ENCODE measurements around the gene RIC8B. TPM values are rescaled to one million over a fixed set of nuclear protein-coding genes. Genes with fewer than 3 reads are reported as not detected.

Gene RIC8B
- total RNA-seq, 4 donors from 2014 or later, result 15.1 to 24.9 (median 21.6) TPM

- peaks cover 0 to 21% (median 0%) of the 10 kb centered on the region in 3 donors for H3K36me3 ChIP-seq
- TF ChIP-seq POLR2A (IDR thresholded peaks at IDR 0.05) (no peak), EP300 (IDR thresholded peaks at IDR 0.05) (no peak)
- TF ChIP-seq, protein P1, sequence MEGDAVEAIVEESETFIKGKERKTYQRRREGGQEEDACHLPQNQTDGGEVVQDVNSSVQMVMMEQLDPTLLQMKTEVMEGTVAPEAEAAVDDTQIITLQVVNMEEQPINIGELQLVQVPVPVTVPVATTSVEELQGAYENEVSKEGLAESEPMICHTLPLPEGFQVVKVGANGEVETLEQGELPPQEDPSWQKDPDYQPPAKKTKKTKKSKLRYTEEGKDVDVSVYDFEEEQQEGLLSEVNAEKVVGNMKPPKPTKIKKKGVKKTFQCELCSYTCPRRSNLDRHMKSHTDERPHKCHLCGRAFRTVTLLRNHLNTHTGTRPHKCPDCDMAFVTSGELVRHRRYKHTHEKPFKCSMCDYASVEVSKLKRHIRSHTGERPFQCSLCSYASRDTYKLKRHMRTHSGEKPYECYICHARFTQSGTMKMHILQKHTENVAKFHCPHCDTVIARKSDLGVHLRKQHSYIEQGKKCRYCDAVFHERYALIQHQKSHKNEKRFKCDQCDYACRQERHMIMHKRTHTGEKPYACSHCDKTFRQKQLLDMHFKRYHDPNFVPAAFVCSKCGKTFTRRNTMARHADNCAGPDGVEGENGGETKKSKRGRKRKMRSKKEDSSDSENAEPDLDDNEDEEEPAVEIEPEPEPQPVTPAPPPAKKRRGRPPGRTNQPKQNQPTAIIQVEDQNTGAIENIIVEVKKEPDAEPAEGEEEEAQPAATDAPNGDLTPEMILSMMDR (IDR thresholded peaks at IDR 0.05), result no peak
- H3K27me3 ChIP-seq, result no peaks in the 10 kb centered on the region
- no peak for DNase-seq (ENCODE audit: low spot score in 2 of 2)
- no peaks in the 10 kb centered on the region for H3K9me3 ChIP-seq
- WGBS, 2 donors, result 63 to 77% methylated on average over 1 of the region's 1 CpG
- H3K4me1 ChIP-seq, result peaks cover 0 to 20% (median 0%) of the 10 kb centered on the region in 4 donors
- H3K27ac ChIP-seq, result peak overlapping the region in 2 of 4 donors; percentile 27 to 58
- H3K4me3 ChIP-seq, result no peak overlapping the region
Observed at GRCh38 chr12:106782619-106783018, 8.1 kb downstream of the RIC8B start.

GRCh38 chr12:106783515-106783914 lies 9.0 kb downstream of the RIC8B start:
- H3K36me3 ChIP-seq, result peaks cover 0 to 27% (median 0%) of the 10 kb centered on the region in 3 donors
- DNase-seq (ENCODE audit: low spot score in 2 of 2), result no peak
- no peak overlapping the region for H3K4me3 ChIP-seq
- no peaks in the 10 kb centered on the region for H3K9me3 ChIP-seq
- H3K4me1 ChIP-seq, result peaks cover 0 to 20% (median 0%) of the 10 kb centered on the region in 4 donors
- TF ChIP-seq POLR2A (IDR thresholded peaks at IDR 0.05) (no peak), EP300 (IDR thresholded peaks at IDR 0.05) (no peak)
- TF ChIP-seq, protein P1 (IDR thresholded peaks at IDR 0.05), result no peak
- H3K27ac ChIP-seq, result peak overlapping the region in 1 of 4 donors; percentile 58
- H3K27me3 ChIP-seq, result no peaks in the 10 kb centered on the region
- WGBS, 2 donors, result 59 to 60% methylated on average over 5 of the region's 5 CpGs

- TF ChIP-seq EP300 (IDR thresholded peaks at IDR 0.05) (no peak), POLR2A (IDR thresholded peaks at IDR 0.05) (no peak)
- TF ChIP-seq, protein P1 (IDR thresholded peaks at IDR 0.05), result no peak
- peaks cover 0 to 37% (median 0%) of the 10 kb centered on the region in 3 donors for H3K36me3 ChIP-seq
- no peak overlapping the region for H3K27ac ChIP-seq
- H3K9me3 ChIP-seq, result no peaks in the 10 kb centered on the region
- H3K4me3 ChIP-seq, result no peak overlapping the region
- WGBS, 2 donors, result 92 to 98% methylated on average over 2 of the region's 2 CpGs
- H3K4me1 ChIP-seq, result peaks cover 0 to 9% (median 0%) of the 10 kb centered on the region in 4 donors
- no peaks in the 10 kb centered on the region for H3K27me3 ChIP-seq
- DNase-seq (ENCODE audit: low spot score in 2 of 2), result no peak
Observed at GRCh38 chr12:106790020-106790419, 15.5 kb downstream of the RIC8B start.

DNA sequence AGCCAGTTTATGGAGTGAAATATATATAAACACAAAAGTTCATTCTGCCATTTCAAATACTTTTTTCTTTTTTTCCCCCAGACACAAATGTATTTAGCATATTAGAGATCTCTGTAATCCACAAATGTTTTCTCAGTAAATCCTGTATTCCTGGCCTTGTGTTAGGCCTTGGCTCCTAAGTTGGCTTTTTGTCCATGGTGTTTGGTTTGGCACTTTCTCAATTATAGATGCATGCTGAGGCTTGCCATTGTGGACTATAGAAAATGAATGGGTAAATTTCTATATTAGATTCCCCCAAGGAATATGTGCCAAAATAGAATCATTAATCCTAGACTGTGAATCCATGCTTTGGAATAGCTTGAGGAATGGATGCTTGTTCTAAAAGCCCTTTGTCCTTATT lies 17.0 kb downstream of the RIC8B start:
- H3K27ac ChIP-seq, result no peak overlapping the region
- TF ChIP-seq EP300 (IDR thresholded peaks at IDR 0.05) (no peak), POLR2A (IDR thresholded peaks at IDR 0.05) (no peak)
- TF ChIP-seq, protein P1 (IDR thresholded peaks at IDR 0.05), result no peak
- DNase-seq (ENCODE audit: low spot score in 2 of 2), result no peak
- no peaks in the 10 kb centered on the region for H3K9me3 ChIP-seq
- peaks cover 0 to 30% (median 0%) of the 10 kb centered on the region in 3 donors for H3K36me3 ChIP-seq
- no peaks in the 10 kb centered on the region for H3K27me3 ChIP-seq
- peaks cover 0 to 9% (median 0%) of the 10 kb centered on the region in 4 donors for H3K4me1 ChIP-seq
- H3K4me3 ChIP-seq, result no peak overlapping the region

- 61 to 76% methylated on average over 1 of the region's 1 CpG for WGBS, 2 donors
- Histone ChIP-seq H3K9me3 (no peaks in the 10 kb centered on the region), H3K27me3 (no peaks in the 10 kb centered on the region), H3K4me1 (peaks cover 0 to 9% (median 0%) of the 10 kb centered on the region in 4 donors), H3K27ac (no peak overlapping the region), H3K36me3 (peaks cover 0 to 14% (median 0%) of the 10 kb centered on the region in 3 donors), H3K4me3 (no peak overlapping the region)
- DNase-seq (ENCODE audit: low spot score in 2 of 2), result no peak
- no peak for TF ChIP-seq EP300 (IDR thresholded peaks at IDR 0.05)
- TF ChIP-seq, protein P1 (IDR thresholded peaks at IDR 0.05), result no peak
- TF ChIP-seq POLR2A (IDR thresholded peaks at IDR 0.05), result no peak
Observed at GRCh38 chr12:106794369-106794768, 19.9 kb downstream of the RIC8B start.

Measured in tibial nerve (tissue), 4 donors.